ENCODE measurements around the gene GABRA5. TPM values are rescaled to one million over a fixed set of nuclear protein-coding genes. Genes with fewer than 3 reads are reported as not detected.
A peak's percentile ranks its signal among the peaks of the same experiment; 100 is the strongest.

The GABRA5 gene
- total RNA-seq, 1 experiment from 2014 or later = not detected

DNA sequence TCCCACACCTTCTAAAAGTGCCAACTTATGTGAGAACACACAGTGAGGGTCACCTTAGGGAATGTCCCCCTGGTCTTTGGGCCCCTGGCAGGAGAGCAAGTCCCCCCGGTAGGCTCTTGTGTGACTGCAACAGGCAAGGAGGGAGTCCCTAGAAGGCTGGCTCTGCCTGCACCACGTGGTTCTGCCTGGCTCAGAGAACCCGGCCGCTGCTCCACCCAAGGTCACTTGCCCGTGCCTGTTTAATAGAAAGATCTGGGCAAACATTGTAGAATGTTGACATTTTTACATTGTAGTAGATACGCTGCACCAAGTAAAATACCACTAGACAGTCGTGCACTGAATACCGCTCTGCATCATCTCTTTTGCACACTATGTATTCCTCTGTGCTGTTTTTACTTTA is 21.9 kb downstream of the GABRA5 start:
- BruUV-seq (replicated peaks) = no TSS peak
- peaks cover 4% of the 10 kb centered on the region for H3K4me1 ChIP-seq (ENCODE audit: control insufficient read depth, insufficient read depth, low read length)
- no peaks in the 10 kb centered on the region for H3K36me3 ChIP-seq (ENCODE audit: control insufficient read depth, insufficient read depth, low read length)
- intact Hi-C loops (cut with micrococcal nuclease; ENCODE audit: unreplicated experiment) (loop anchor here (1.0 to 5.0 kb wide), 2 partner anchors 129 to 1234 kb away; no protein-coding TSS in a partner anchor), in situ Hi-C loops (cut with HindIII; ENCODE audit: low pct_unique_long_range_greater_than_20kb, low sequenced_read_pairs) (no loop called here)
- ATAC-seq (peak; percentile 37), DNase-seq (ENCODE audit: low read depth, low spot score) (no peak)
- H3K9me3 ChIP-seq (ENCODE audit: control insufficient read depth, insufficient read depth, low read depth, low read length) = no peaks in the 10 kb centered on the region
- no peaks in the 10 kb centered on the region for H3K27me3 ChIP-seq (ENCODE audit: control insufficient read depth, insufficient read depth, low read length)
- CTCF ChIA-PET = interaction anchor here (0.6 kb wide), 1 partner anchor 1226 kb away, joined by 3 read pairs; no protein-coding TSS in a partner anchor
- POLR2A ChIA-PET = no interaction called here
- peak overlapping the region; percentile 18 to 37; a peak in 2 of 4 replicates for H3K4me3 ChIP-seq (ENCODE audit: low read depth in 2 of 2, low read length in 2 of 2)
- no peak overlapping the region for H3K27ac ChIP-seq (ENCODE audit: low read length)
- TF ChIP-seq SIN3A (IDR thresholded peaks at IDR 0.05; ENCODE audit: borderline replicate concordance, insufficient read depth, low read depth, low read length) = no peak
- TF ChIP-seq CTCF (IDR thresholded peaks at IDR 0.05) = no peak
- no peak for TF ChIP-seq POLR2AphosphoS5 (IDR thresholded peaks at IDR 0.05; ENCODE audit: low read depth, low read length)
- TF ChIP-seq REST (IDR thresholded peaks at IDR 0.05; ENCODE audit: insufficient read depth in 1 of 2, low read depth in 2 of 2, low read length in 1 of 2) = no peak
- TF ChIP-seq TCF7L2 (IDR thresholded peaks at IDR 0.05; ENCODE audit: low read depth, low read length) = no peak

- Histone ChIP-seq H3K9me3 (ENCODE audit: control insufficient read depth, insufficient read depth, low read depth, low read length) (no peaks in the 10 kb centered on the region), H3K4me1 (ENCODE audit: control insufficient read depth, insufficient read depth, low read length) (peaks cover 4% of the 10 kb centered on the region), H3K4me3 (ENCODE audit: low read depth in 2 of 2, low read length in 2 of 2) (peak overlapping the region; percentile 18 to 37; a peak in 2 of 4 replicates), H3K36me3 (ENCODE audit: control insufficient read depth, insufficient read depth, low read length) (no peaks in the 10 kb centered on the region), H3K27me3 (ENCODE audit: control insufficient read depth, insufficient read depth, low read length) (no peaks in the 10 kb centered on the region), H3K27ac (ENCODE audit: low read length) (no peak overlapping the region)
- intact Hi-C loops (cut with micrococcal nuclease; ENCODE audit: unreplicated experiment) = loop anchor here (1.0 to 5.0 kb wide), 2 partner anchors 128 to 1233 kb away; no protein-coding TSS in a partner anchor
- DNase-seq (ENCODE audit: low read depth, low spot score) = peak; percentile 63
- in situ Hi-C loops (cut with HindIII; ENCODE audit: low pct_unique_long_range_greater_than_20kb, low sequenced_read_pairs) = no loop called here
- BruUV-seq (replicated peaks) = no TSS peak
- POLR2A ChIA-PET = interaction anchor here (0.6 kb wide), 1 partner anchor 118 kb away, joined by 4 read pairs; no protein-coding TSS in a partner anchor
- TF ChIP-seq TCF7L2 (IDR thresholded peaks at IDR 0.05; ENCODE audit: low read depth, low read length) (no peak), CTCF (IDR thresholded peaks at IDR 0.05) (peak; percentile 70; the same call in 1 of the 2 replicates)
- no peak for ATAC-seq
- CTCF ChIA-PET = interaction anchor here (0.6 kb wide), 3 partner anchors 901 to 1225 kb away, joined by 3 to 6 read pairs (median 5); no protein-coding TSS in a partner anchor
Measured at GRCh38 chr15:26889298-26889898, 22.5 kb downstream of the GABRA5 start.

Measured in Panc1 (cell line).